ENCODE data around the gene WDHD1.
A peak's percentile ranks its signal among the peaks of the same experiment; 100 is the strongest.

- TF ChIP-seq POLR2A (IDR thresholded peaks at IDR 0.05; ENCODE audit: extremely low read depth, insufficient read length) (peak; percentile 91), MYC (IDR thresholded peaks at IDR 0.05; ENCODE audit: low read depth, low read length) (peak; percentile 87), CTCF (IDR thresholded peaks at IDR 0.05; ENCODE audit: low read depth, low read length) (no peak)
Observed at GRCh38 chr14:55026793-55027561, at the start of gene WDHD1, which contains the start of gene SOCS4.
